ENCODE results near the gene RBM47.

The RBM47 gene

DNA sequence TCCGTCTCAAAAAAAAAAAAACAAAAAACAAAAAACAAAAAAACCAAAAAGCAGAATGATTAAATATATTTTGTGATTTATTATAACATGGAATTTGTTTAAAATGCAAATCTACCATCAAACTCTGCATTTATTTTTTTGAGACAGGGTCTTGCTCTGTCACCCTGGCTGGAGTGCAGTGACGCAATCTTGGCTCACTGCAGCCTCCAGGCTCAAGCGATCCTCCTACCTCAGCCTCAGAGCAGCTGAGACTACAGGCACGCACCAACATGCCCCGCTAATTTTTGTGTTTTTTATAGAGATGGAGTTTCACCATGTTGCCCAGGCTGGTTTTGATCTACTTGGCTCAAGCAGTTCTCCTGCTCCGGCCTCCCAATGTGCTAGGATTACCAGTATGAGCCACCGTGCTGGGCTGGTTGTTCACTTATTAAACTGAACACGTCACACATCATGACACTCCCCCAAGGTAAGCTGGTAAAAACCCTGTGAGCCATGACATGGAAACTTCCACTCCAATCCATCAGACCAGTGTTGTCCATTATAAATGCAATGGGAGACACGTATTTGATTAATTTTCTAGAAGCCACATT is 45.7 kb downstream of the RBM47 start:
- Histone ChIP-seq H3K79me2 (ENCODE audit: insufficient read depth, low read length) (no peaks in the 10 kb centered on the region), H3K9ac (ENCODE audit: low read depth, low read length, poor library complexity, severe bottlenecking) (no peak overlapping the region), H3K36me3 (ENCODE audit: insufficient read depth, low read length) (no peaks in the 10 kb centered on the region), H3K4me3 (ENCODE audit: low read length, poor library complexity, severe bottlenecking) (no peak overlapping the region), H3K4me2 (ENCODE audit: low read depth, low read length, poor library complexity, severe bottlenecking) (no peak overlapping the region), H3K4me1 (ENCODE audit: insufficient read depth, low read length, poor library complexity, severe bottlenecking) (no peaks in the 10 kb centered on the region), H3K27me3 (ENCODE audit: insufficient read depth, low read length, poor library complexity, severe bottlenecking) (no peaks in the 10 kb centered on the region), H3F3A (ENCODE audit: low read depth) (no peaks in the 10 kb centered on the region), H2AFZ (ENCODE audit: low read length) (no peak overlapping the region), H3K9me2 (replicated peaks; ENCODE audit: low read depth, low read length) (no peaks in the 10 kb centered on the region), H3K9me3 (ENCODE audit: insufficient read depth, low read depth, low read length) (no peaks in the 10 kb centered on the region), H4K20me1 (ENCODE audit: insufficient read depth, low read length, poor library complexity, severe bottlenecking) (no peaks in the 10 kb centered on the region)
- TF ChIP-seq EZH2phosphoT487 (IDR thresholded peaks at IDR 0.05; ENCODE audit: borderline replicate concordance), result no peak
- TF ChIP-seq, protein P1, sequence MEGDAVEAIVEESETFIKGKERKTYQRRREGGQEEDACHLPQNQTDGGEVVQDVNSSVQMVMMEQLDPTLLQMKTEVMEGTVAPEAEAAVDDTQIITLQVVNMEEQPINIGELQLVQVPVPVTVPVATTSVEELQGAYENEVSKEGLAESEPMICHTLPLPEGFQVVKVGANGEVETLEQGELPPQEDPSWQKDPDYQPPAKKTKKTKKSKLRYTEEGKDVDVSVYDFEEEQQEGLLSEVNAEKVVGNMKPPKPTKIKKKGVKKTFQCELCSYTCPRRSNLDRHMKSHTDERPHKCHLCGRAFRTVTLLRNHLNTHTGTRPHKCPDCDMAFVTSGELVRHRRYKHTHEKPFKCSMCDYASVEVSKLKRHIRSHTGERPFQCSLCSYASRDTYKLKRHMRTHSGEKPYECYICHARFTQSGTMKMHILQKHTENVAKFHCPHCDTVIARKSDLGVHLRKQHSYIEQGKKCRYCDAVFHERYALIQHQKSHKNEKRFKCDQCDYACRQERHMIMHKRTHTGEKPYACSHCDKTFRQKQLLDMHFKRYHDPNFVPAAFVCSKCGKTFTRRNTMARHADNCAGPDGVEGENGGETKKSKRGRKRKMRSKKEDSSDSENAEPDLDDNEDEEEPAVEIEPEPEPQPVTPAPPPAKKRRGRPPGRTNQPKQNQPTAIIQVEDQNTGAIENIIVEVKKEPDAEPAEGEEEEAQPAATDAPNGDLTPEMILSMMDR (conservative IDR thresholded peaks at IDR 0.05; ENCODE audit: low read length), result no peak

DNA sequence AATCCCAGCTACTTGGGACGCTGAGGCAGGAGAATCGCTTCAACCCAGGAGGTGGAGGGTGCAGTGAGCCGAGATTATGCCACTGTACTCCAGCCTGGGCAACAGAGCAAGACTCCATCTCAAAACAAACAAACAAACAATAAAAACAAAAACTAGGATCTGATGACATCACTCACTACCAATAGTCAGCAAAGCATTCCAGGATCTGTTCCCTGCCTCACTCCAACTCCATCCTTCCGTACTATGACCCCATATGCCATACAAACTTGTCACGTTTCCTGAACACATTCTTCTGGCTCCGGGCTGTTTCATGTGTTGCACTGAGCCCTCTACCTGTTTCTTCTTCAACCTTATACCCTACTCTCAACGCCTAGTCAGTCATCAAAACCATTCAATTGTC is 47.3 kb downstream of the RBM47 start:
- no peaks in the 10 kb centered on the region for H3K27me3 ChIP-seq (ENCODE audit: insufficient read depth, low read length, poor library complexity, severe bottlenecking)
- H3K4me3 ChIP-seq (ENCODE audit: low read length, poor library complexity, severe bottlenecking), result no peak overlapping the region
- H3K79me2 ChIP-seq (ENCODE audit: insufficient read depth, low read length), result no peaks in the 10 kb centered on the region
- no peaks in the 10 kb centered on the region for H3K36me3 ChIP-seq (ENCODE audit: insufficient read depth, low read length)
- H3K4me2 ChIP-seq (ENCODE audit: low read depth, low read length, poor library complexity, severe bottlenecking), result no peak overlapping the region
- TF ChIP-seq, protein P1 (conservative IDR thresholded peaks at IDR 0.05; ENCODE audit: low read length), result no peak
- TF ChIP-seq EZH2phosphoT487 (IDR thresholded peaks at IDR 0.05; ENCODE audit: borderline replicate concordance), result no peak
- H3K4me1 ChIP-seq (ENCODE audit: insufficient read depth, low read length, poor library complexity, severe bottlenecking), result no peaks in the 10 kb centered on the region
- H3K9ac ChIP-seq (ENCODE audit: low read depth, low read length, poor library complexity, severe bottlenecking), result no peak overlapping the region
- no peaks in the 10 kb centered on the region for H4K20me1 ChIP-seq (ENCODE audit: insufficient read depth, low read length, poor library complexity, severe bottlenecking)
- no peaks in the 10 kb centered on the region for H3K9me2 ChIP-seq (replicated peaks; ENCODE audit: low read depth, low read length)
- H3K9me3 ChIP-seq (ENCODE audit: insufficient read depth, low read depth, low read length), result no peaks in the 10 kb centered on the region
- H2AFZ ChIP-seq (ENCODE audit: low read length), result no peak overlapping the region
- no peaks in the 10 kb centered on the region for H3F3A ChIP-seq (ENCODE audit: low read depth)

- H3K4me3 ChIP-seq (ENCODE audit: low read length, poor library complexity, severe bottlenecking), result no peak overlapping the region
- H3K9me2 ChIP-seq (replicated peaks; ENCODE audit: low read depth, low read length), result no peaks in the 10 kb centered on the region
- H3K4me2 ChIP-seq (ENCODE audit: low read depth, low read length, poor library complexity, severe bottlenecking), result no peak overlapping the region
- no peak overlapping the region for H3K9ac ChIP-seq (ENCODE audit: low read depth, low read length, poor library complexity, severe bottlenecking)
- H2AFZ ChIP-seq (ENCODE audit: low read length), result no peak overlapping the region
- H3F3A ChIP-seq (ENCODE audit: low read depth), result no peaks in the 10 kb centered on the region
- H4K20me1 ChIP-seq (ENCODE audit: insufficient read depth, low read length, poor library complexity, severe bottlenecking), result no peaks in the 10 kb centered on the region
- H3K4me1 ChIP-seq (ENCODE audit: insufficient read depth, low read length, poor library complexity, severe bottlenecking), result no peaks in the 10 kb centered on the region
- H3K79me2 ChIP-seq (ENCODE audit: insufficient read depth, low read length), result no peaks in the 10 kb centered on the region
- TF ChIP-seq EZH2phosphoT487 (IDR thresholded peaks at IDR 0.05; ENCODE audit: borderline replicate concordance), result no peak
- TF ChIP-seq, protein P1 (conservative IDR thresholded peaks at IDR 0.05; ENCODE audit: low read length), result no peak
- H3K27me3 ChIP-seq (ENCODE audit: insufficient read depth, low read length, poor library complexity, severe bottlenecking), result no peaks in the 10 kb centered on the region
- no peaks in the 10 kb centered on the region for H3K36me3 ChIP-seq (ENCODE audit: insufficient read depth, low read length)
- no peaks in the 10 kb centered on the region for H3K9me3 ChIP-seq (ENCODE audit: insufficient read depth, low read depth, low read length)
Observed at GRCh38 chr4:40581254-40582140, 48.2 kb downstream of the RBM47 start.

Measured in Loucy (cell line).